HepG2 (cell line): Measurements from ENCODE around the gene MPIG6B. TPM values are rescaled to one million over a fixed set of nuclear protein-coding genes. Genes with fewer than 3 reads are reported as not detected.

Experiments
- CC2D1A ChIP-seq: sonication (generic); formaldehyde crosslinking; IDR thresholded peaks from 2 replicates; pipeline ENCODE4 v1.8.1; 2023; ENCODE audit warnings: mild to moderate bottlenecking, missing genetic modification reagents
- CENPT ChIP-seq: sonication (generic); formaldehyde crosslinking; IDR thresholded peaks from 2 replicates; pipeline ENCODE4 v1.8.0; 2022; ENCODE audit warnings: low read depth, mild to moderate bottlenecking, moderate library complexity, missing genetic modification reagents
- DNMT1 ChIP-seq: sonication (generic); formaldehyde crosslinking; IDR thresholded peaks from 2 replicates; pipeline ENCODE4 v1.5.1; 2020; ENCODE audit warnings: mild to moderate bottlenecking, missing genetic modification reagents
- EP300 ChIP-seq, 3 experiments: sonication (generic) in 1 of 3; formaldehyde crosslinking in 1 of 3; IDR thresholded peaks; 2 replicates each; pipeline versions ENCODE4 v1.5.1 to v1.6.1; 2011 to 2020; ENCODE audit warnings: low read depth in 2 of 3, low read length in 2 of 3, borderline replicate concordance in 1 of 3, improper control_type of control experiment in 1 of 3, mild to moderate bottlenecking in 1 of 3, missing genetic modification reagents in 1 of 3, moderate library complexity in 1 of 3
- FLYWCH1 ChIP-seq: sonication (generic); formaldehyde crosslinking; IDR thresholded peaks from 2 replicates; pipeline ENCODE4 v1.8.1; 2023; ENCODE audit warnings: mild to moderate bottlenecking, missing genetic modification reagents
- GLMP ChIP-seq: sonication (generic); formaldehyde crosslinking; IDR thresholded peaks from 2 replicates; pipeline ENCODE4 v1.9.0; 2021; ENCODE audit warnings: missing genetic modification reagents, mild to moderate bottlenecking, borderline replicate concordance
- GMEB2 ChIP-seq: IDR thresholded peaks from 2 replicates; pipeline ENCODE4 v1.6.1; 2016; ENCODE audit warnings: missing biosample characterization, missing genetic modification reagents, low read depth
- HNRNPLL ChIP-seq: fragments of 200-400 bp; formaldehyde crosslinking; IDR thresholded peaks from 2 replicates; pipeline ENCODE4 v1.6.1; 2017; ENCODE audit warnings: mild to moderate bottlenecking, low read depth, low read length; ENCODE audit not compliant: poor library complexity, severe bottlenecking
- KDM6A ChIP-seq: IDR thresholded peaks from 2 replicates; pipeline ENCODE4 v1.6.1; 2016; ENCODE audit warnings: low read depth
- MATR3 ChIP-seq: sonication (generic); formaldehyde crosslinking; IDR thresholded peaks from 2 replicates; pipeline ENCODE4 v1.4.0; 2020; ENCODE audit warnings: missing genetic modification reagents
- NFIB ChIP-seq: sonication (generic); formaldehyde crosslinking; IDR thresholded peaks from 2 replicates; pipeline ENCODE4 v1.9.0; 2021; ENCODE audit warnings: missing genetic modification reagents, mild to moderate bottlenecking, borderline replicate concordance
- TCF7L2 ChIP-seq: IDR thresholded peaks from 2 replicates; pipeline ENCODE4 v1.6.1; 2011; ENCODE audit warnings: mild to moderate bottlenecking, low read depth, low read length, moderate library complexity
- ZFP82 ChIP-seq: sonication (generic); formaldehyde crosslinking; IDR thresholded peaks from 2 replicates; pipeline ENCODE4 v1.5.1; 2020; ENCODE audit warnings: mild to moderate bottlenecking, missing genetic modification reagents, borderline replicate concordance
- ZNF143 ChIP-seq: sonication (generic); formaldehyde crosslinking; IDR thresholded peaks from 2 replicates; pipeline ENCODE4 v1.4.0; 2020; ENCODE audit warnings: missing genetic modification reagents
- ZNF17 ChIP-seq: sonication (generic); formaldehyde crosslinking; IDR thresholded peaks from 2 replicates; pipeline ENCODE4 v1.5.0; 2020; ENCODE audit warnings: mild to moderate bottlenecking, missing genetic modification reagents
- ZNF225 ChIP-seq: sonication (generic); formaldehyde crosslinking; IDR thresholded peaks from 2 replicates; pipeline ENCODE4 v1.4.0; 2020; ENCODE audit warnings: mild to moderate bottlenecking, missing genetic modification reagents
- ZNF251 ChIP-seq: sonication (generic); formaldehyde crosslinking; IDR thresholded peaks from 2 replicates; pipeline ENCODE4 v1.9.0; 2021; ENCODE audit warnings: mild to moderate bottlenecking, missing genetic modification reagents
- ZNF446 ChIP-seq: sonication (generic); formaldehyde crosslinking; IDR thresholded peaks from 2 replicates; pipeline ENCODE4 v1.5.0; 2020; ENCODE audit warnings: mild to moderate bottlenecking, missing genetic modification reagents
- ZNF549 ChIP-seq: sonication (generic); formaldehyde crosslinking; IDR thresholded peaks from 2 replicates; pipeline ENCODE4 v1.5.0; 2020; ENCODE audit warnings: missing genetic modification reagents
- ZNF557 ChIP-seq: sonication (generic); formaldehyde crosslinking; IDR thresholded peaks from 2 replicates; pipeline ENCODE4 v1.4.0; 2020; ENCODE audit warnings: missing genetic modification reagents
- ZNF781 ChIP-seq: sonication (generic); formaldehyde crosslinking; IDR thresholded peaks from 2 replicates; pipeline ENCODE4 v1.5.1; 2020; ENCODE audit warnings: borderline replicate concordance, mild to moderate bottlenecking, missing genetic modification reagents; ENCODE audit errors: not compliant biosample characterization
- polyA plus RNA-seq, 8 experiments: library from polyadenylated mRNA; depleted of rRNA in 3 of 8; stranded (reverse) in 7 of 8; unstranded in 1 of 8; fragments of >200 nt; fragmentation: Illumina TruSeq in 4 of 8; extraction: Trizol in 4 of 8; gene quantifications; 2 replicates each; pipeline versions ENCODE4 v1.2.1 to v1.2.3, GENCODE V29; 2011 to 2016; ENCODE audit warnings: low read depth in 4 of 8, missing spikeins in 1 of 8, mixed read lengths in 1 of 8; ENCODE audit not compliant: insufficient read depth in 1 of 8
- total RNA-seq, 5 experiments: library from RNA; depleted of rRNA; stranded (reverse); fragments of >200 nt; fragmentation: Illumina TruSeq; extraction: Trizol; gene quantifications; 2 replicates each; pipeline ENCODE4 v1.2.3, GENCODE V29; 2016; ENCODE audit warnings: low read depth in 1 of 5
- TF ChIP-seq, protein P1 (sequence below): sonication (generic); formaldehyde crosslinking; conservative IDR thresholded peaks from 2 replicates; pipeline ENCODE4 v1.4.0; 2020; ENCODE audit warnings: missing genetic modification reagents

MPIG6B gene
- total and polyA plus RNA-seq, 2 of the 13 experiments (the other 11 are each of a cell fraction or from before 2014, with no cell fraction given) = not detected

DNA sequence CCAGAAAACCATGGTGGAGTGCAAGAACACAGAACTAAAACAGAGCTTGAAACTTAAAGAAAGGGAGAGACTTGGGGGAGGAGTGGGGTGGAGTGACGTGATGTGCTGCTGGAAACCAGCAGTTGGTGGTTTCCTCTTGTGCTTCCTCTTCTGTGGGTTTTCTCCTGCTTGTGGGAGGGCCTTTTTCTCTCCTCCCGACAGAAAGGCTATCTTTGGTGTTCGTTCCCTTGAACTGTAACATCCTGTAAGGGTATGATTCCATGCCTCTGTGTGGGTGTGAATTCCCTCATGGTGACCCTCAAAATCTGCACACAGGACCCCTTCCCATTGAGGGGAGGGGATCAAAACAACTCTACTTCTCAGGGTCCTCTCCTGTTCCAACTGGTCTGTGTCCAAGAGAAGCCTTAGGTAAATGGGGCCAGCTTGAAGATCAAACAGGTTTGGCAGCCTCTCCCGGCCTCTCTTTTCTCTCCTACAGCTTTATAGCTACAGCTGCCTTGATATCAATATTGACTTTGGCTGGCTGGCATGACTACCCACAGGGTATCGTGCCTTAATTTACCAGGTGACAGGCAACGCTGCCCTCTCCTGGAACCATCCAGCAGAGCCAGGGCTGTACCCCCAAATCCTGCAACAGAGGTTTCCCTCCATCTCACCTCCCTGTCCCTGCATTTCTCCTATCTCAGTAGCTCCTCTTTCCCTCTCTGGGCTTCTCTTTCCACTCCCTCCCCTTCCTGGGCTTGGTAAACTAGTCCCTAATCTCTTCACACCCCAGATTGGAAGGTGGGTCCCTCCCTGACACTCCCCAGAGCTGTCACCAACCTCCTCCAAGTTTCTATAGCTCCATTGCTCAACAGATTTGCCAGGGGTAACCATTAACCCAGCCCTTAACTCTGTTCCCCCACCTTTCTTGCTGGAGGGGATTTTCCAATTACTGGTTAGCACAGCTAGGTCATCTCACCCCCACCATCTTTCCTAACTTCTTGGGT, 15.1 kb downstream of the MPIG6B start (continued):
- TF ChIP-seq GLMP (CRISPR knock-in tag) (no peak), ZNF446 (CRISPR knock-in tag) (no peak), KDM6A (CRISPR knock-in tag) (peak; percentile 63; the same call in 1 of the 2 replicates), CC2D1A (CRISPR knock-in tag) (no peak), MATR3 (CRISPR knock-in tag) (no peak), NFIB (CRISPR knock-in tag) (no peak), HNRNPLL (no peak), CENPT (CRISPR knock-in tag) (no peak), TCF7L2 (no peak), ZNF251 (no peak), ZNF143 (no peak), ZNF781 (CRISPR knock-in tag) (no peak), GMEB2 (CRISPR knock-in tag) (no peak), ZNF549 (CRISPR knock-in tag) (no peak), FLYWCH1 (CRISPR knock-in tag) (no peak), ZNF225 (CRISPR knock-in tag) (no peak), ZNF17 (no peak), ZNF557 (CRISPR knock-in tag) (no peak), EP300 (IDR thresholded peaks at IDR 0.05; ENCODE audit: low read depth in 2 of 2, low read length in 2 of 2) (peak in 1 of 2 experiments; percentile 90; a peak in 2 of 4 replicates), EP300 (CRISPR knock-in tag; IDR thresholded peaks at IDR 0.05; ENCODE audit: borderline replicate concordance) (peak; percentile 82; the same call in 1 of the 2 replicates), ZFP82 (CRISPR knock-in tag) (0 out of 2 replicates have a peak, but pooled peaks have one; percentile 44), DNMT1 (CRISPR knock-in tag) (0 out of 2 replicates have a peak, but pooled peaks have one; percentile 57)
- TF ChIP-seq, protein P1, sequence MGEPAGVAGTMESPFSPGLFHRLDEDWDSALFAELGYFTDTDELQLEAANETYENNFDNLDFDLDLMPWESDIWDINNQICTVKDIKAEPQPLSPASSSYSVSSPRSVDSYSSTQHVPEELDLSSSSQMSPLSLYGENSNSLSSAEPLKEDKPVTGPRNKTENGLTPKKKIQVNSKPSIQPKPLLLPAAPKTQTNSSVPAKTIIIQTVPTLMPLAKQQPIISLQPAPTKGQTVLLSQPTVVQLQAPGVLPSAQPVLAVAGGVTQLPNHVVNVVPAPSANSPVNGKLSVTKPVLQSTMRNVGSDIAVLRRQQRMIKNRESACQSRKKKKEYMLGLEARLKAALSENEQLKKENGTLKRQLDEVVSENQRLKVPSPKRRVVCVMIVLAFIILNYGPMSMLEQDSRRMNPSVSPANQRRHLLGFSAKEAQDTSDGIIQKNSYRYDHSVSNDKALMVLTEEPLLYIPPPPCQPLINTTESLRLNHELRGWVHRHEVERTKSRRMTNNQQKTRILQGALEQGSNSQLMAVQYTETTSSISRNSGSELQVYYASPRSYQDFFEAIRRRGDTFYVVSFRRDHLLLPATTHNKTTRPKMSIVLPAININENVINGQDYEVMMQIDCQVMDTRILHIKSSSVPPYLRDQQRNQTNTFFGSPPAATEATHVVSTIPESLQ (CRISPR knock-in tag) = no peak
